Gastrocnemius medialis (tissue), 4 donors: ENCODE data around the gene AXIN1. TPM values are rescaled to one million over a fixed set of nuclear protein-coding genes. Genes with fewer than 3 reads are reported as not detected.

Experiments used
- ATAC-seq, 2 donors: fragments of 150-250 bp; one replicate each; pipeline ENCODE4 v1.9.1; 2016
- DNase-seq, 2 donors: peaks; one replicate each; pipeline ENCODE4 v3.0.0-alpha.2; 2019
- H3K27ac ChIP-seq, 4 donors: fragments of 200-600 bp; sonication (generic); 1 replicate in 1 of 4; 2 replicates in 3 of 4; pipeline ENCODE4 v1.5.1; 2016 to 2018; ENCODE audit warnings: mild to moderate bottlenecking in 2 of 4, moderate library complexity in 1 of 4
- H3K27me3 ChIP-seq, 3 donors: fragments of 200-600 bp; sonication (generic) in 2 of 3; 1 replicate in 1 of 3; 2 replicates in 2 of 3; pipeline versions ENCODE4 v1.5.1 to v1.6.0; 2016 to 2019; ENCODE audit warnings: mild to moderate bottlenecking in 1 of 3, moderate library complexity in 1 of 3
- H3K36me3 ChIP-seq, 2 donors: fragments of 200-600 bp; sonication (generic) in 1 of 2; one replicate each; pipeline ENCODE4 v1.5.1; 2017 to 2018
- H3K4me1 ChIP-seq, 2 donors: fragments of 200-600 bp; sonication (generic) in 1 of 2; one replicate each; pipeline ENCODE4 v1.5.1; 2016 to 2017; ENCODE audit warnings: mild to moderate bottlenecking in 2 of 2
- H3K4me3 ChIP-seq, 4 donors: fragments of 200-600 bp; sonication (generic) in 3 of 4; 1 replicate in 1 of 4; 2 replicates in 3 of 4; pipeline ENCODE4 v1.5.1; 2016 to 2019; ENCODE audit warnings: mild to moderate bottlenecking in 2 of 4
- H3K9me3 ChIP-seq, 3 donors: fragments of 200-600 bp; sonication (generic) in 2 of 3; 1 replicate in 1 of 3; 2 replicates in 2 of 3; pipeline ENCODE4 v1.5.1; 2016 to 2019
- CTCF ChIP-seq, 5 experiments: fragments of 450-650 bp in 3 of 5; fragments of 200-600 bp in 2 of 5; sonication (generic) in 2 of 5; IDR thresholded peaks in 4 of 5; conservative IDR thresholded peaks in 1 of 5; 1 replicate in 4 of 5; 2 replicates in 1 of 5; pipeline ENCODE4 v1.5.1; 2016 to 2019; ENCODE audit warnings: antibody characterized with exemption in 5 of 5, mild to moderate bottlenecking in 3 of 5, moderate library complexity in 3 of 5
- POLR2A ChIP-seq, 2 donors: fragments of 450-650 bp; IDR thresholded peaks; one replicate each; pipeline ENCODE4 v1.6.1; 2017; ENCODE audit warnings: antibody characterized with exemption in 2 of 2, mild to moderate bottlenecking in 2 of 2, moderate library complexity in 2 of 2
- in situ Hi-C, 4 donors: fragments of 200-750 bp; cut with MboI; loops; one replicate each; pipeline versions ENCODE4 v1.15.0 to v1.8.0; 2017; ENCODE audit warnings: low sequenced_read_pairs in 4 of 4
- intact Hi-C: fragments of 100-400 bp; cut with DNase I; formaldehyde crosslinking; loops from one replicate; pipeline ENCODE4 v1.15.1; 2023; ENCODE audit warnings: low total_unique reads
- total RNA-seq, 4 donors: library from RNA; depleted of rRNA; stranded (reverse); fragments of >200 nt; gene quantifications; one replicate each; pipeline versions ENCODE4 v1.1.0 to v1.2.3, GENCODE V29; 2016

The AXIN1 gene
- total RNA-seq, 4 donors from 2014 or later, result 27.1 to 41.9 (median 32.7) TPM

- in situ Hi-C loops, result no loop called here
- TF ChIP-seq POLR2A (IDR thresholded peaks at IDR 0.05) (no peak), CTCF (IDR thresholded peaks at IDR 0.05 in 4 of 5, conservative IDR thresholded peaks at IDR 0.05 in 1 of 5) (no peak)
- no peak for ATAC-seq
These were observed 22.0 kb upstream of the AXIN1 start for GRCh38 chr16:374616-374926.

DNA sequence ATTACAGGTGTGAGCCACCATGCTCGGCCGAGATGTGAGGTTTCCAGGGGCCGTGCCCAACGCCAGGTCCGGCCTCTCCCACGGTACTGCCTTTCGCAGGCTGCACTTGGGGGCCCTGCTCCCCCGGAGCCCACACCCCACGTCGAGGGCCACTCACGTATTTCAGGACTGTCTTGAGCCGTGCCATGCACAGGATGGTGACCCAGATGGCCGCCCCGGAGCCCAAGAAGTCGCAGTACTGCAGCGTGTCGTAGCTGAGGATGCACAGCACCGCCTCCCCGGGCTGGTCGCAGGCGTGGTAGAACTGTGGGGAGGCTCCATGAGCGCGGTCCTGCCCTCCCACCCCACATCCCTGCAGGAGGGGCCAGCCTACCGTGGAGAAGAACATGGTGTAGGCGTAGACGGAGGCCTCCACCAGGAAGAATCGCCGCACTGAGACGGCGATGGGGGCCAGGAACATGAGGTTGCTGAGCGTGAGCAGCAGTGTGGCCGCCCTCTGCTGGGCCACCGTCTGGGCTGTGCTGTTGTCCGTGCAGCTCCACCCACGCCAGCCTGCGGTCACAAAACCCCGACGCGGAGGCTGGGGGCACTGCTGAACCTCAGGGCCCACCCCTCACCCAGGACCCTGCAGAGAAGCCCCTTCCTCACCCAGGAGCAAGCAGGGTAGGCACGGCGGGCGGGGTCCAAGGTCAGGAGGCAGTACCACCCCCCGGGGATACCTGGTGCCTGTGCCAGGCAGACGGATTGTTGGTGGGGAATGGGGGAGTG, 21.5 kb upstream of the AXIN1 start:
- in situ Hi-C loops, result no loop called here

More at GRCh38 chr16:374616-374926, 22.0 kb upstream of the AXIN1 start:
- no peak for DNase-seq
- Histone ChIP-seq H3K4me1 (peaks cover 11% of the 10 kb centered on the region in 2 donors), H3K27ac (no peak overlapping the region), H3K27me3 (no peaks in the 10 kb centered on the region), H3K4me3 (no peak overlapping the region), H3K9me3 (no peaks in the 10 kb centered on the region), H3K36me3 (peaks cover 0 to 38% of the 10 kb centered on the region in 2 donors)
- intact Hi-C loops, result no loop called here

DNA sequence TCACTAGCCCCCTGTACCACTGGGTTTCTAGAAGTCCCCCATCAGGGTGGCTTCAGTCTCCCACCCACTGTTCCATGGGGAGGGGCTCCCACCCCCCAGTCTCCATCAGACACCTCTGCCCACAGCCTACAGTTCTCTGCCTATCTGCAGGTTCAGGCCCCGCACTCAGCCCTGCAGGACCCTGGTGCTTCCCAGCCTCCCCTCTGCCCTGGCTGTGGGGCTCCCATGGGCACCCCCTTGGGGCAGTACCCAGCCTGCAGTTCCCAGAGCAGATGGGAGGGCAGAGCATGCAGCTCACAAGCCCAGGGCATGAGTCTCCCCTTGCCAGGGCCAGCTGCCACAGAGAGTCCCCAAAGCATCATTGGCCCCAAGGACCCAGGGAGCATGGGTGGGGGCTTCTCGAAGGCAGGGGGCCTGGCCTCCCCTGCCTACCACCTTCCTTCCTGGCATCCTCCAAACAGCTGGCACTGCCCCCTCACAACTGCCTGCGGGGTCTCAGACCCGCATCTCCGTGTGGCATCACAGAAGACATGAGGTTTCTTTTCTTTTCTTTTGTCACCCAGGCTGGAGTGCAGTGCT, 20.6 kb upstream of the AXIN1 start:
- TF ChIP-seq CTCF (IDR thresholded peaks at IDR 0.05 in 4 of 5, conservative IDR thresholded peaks at IDR 0.05 in 1 of 5) (no peak), POLR2A (IDR thresholded peaks at IDR 0.05) (no peak)
- Histone ChIP-seq H3K4me3 (no peak overlapping the region), H3K4me1 (peaks cover 12 to 14% of the 10 kb centered on the region in 2 donors), H3K36me3 (peaks cover 0 to 51% of the 10 kb centered on the region in 2 donors), H3K27ac (no peak overlapping the region), H3K27me3 (no peaks in the 10 kb centered on the region), H3K9me3 (no peaks in the 10 kb centered on the region)
- ATAC-seq, result no peak
- intact Hi-C loops, result no loop called here
- in situ Hi-C loops, result no loop called here
- DNase-seq, result no peak

More for the DNA sequence above, 21.5 kb upstream of the AXIN1 start:
- H3K36me3 ChIP-seq, result peaks cover 0 to 42% of the 10 kb centered on the region in 2 donors
- no peak overlapping the region for H3K4me3 ChIP-seq
- DNase-seq (no peak), ATAC-seq (no peak)
- peaks cover 12 to 14% of the 10 kb centered on the region in 2 donors for H3K4me1 ChIP-seq
- no peak for TF ChIP-seq POLR2A (IDR thresholded peaks at IDR 0.05)
- TF ChIP-seq CTCF (IDR thresholded peaks at IDR 0.05 in 4 of 5, conservative IDR thresholded peaks at IDR 0.05 in 1 of 5), result no peak
- intact Hi-C loops, result no loop called here
- no peaks in the 10 kb centered on the region for H3K27me3 ChIP-seq
- no peaks in the 10 kb centered on the region for H3K9me3 ChIP-seq
- no peak overlapping the region for H3K27ac ChIP-seq

DNA sequence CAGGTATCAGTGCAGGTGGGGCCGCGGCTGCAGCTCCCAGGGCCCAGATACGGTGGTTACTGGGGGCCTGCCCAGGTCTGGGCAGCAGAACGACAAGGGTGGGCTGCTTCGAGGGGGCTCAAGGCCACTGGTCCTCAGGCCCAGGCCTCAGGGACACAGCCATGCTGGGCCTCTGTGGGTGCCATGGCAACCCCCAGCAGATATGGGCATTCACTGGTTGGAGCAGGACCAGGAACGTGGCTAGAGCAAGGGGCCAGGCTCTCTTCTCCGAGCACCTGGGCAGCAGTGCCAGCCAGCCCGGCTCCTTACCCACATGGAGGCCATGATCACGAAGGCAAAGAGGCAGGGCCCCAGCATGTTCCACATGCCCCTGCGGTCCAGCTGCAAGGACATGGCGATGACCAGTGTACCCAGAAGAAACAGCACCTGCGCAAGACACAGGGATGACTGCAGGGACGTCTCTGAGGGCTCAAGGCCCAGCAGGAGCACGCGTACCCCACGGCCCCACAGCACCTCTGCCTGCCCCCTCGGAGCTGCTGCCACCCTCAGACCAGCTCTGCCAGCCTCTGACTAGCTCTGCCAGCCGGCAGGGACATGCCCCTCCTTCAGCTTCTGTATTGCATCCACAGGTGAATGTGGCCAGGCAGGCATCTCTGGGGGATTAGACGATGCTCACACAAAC, 19.9 kb upstream of the AXIN1 start:
- no peak for DNase-seq
- Histone ChIP-seq H3K36me3 (peaks cover 0 to 57% of the 10 kb centered on the region in 2 donors), H3K9me3 (no peaks in the 10 kb centered on the region), H3K4me3 (no peak overlapping the region), H3K27ac (no peak overlapping the region), H3K4me1 (peaks cover 12 to 14% of the 10 kb centered on the region in 2 donors), H3K27me3 (no peaks in the 10 kb centered on the region)
- intact Hi-C loops, result no loop called here
- TF ChIP-seq CTCF (IDR thresholded peaks at IDR 0.05 in 4 of 5, conservative IDR thresholded peaks at IDR 0.05 in 1 of 5), result no peak
- TF ChIP-seq POLR2A (IDR thresholded peaks at IDR 0.05), result no peak
- ATAC-seq, result no peak
- in situ Hi-C loops, result no loop called here
